Karpas-422 (cell line): Measurements from ENCODE around the gene SEMA4D. TPM values are rescaled to one million over a fixed set of nuclear protein-coding genes. Genes with fewer than 3 reads are reported as not detected.

ENCODE experiments used
- DNase-seq: peaks from one replicate; pipeline ENCODE4 v3.0.0-alpha.2; 2015
- H2AFZ ChIP-seq: fragments of 200-600 bp; sonication (generic); 2 replicates; pipeline ENCODE4 v1.6.1; 2014; ENCODE audit warnings: antibody characterized with exemption, low read length, mixed read lengths
- H3K27ac ChIP-seq: fragments of 200-600 bp; sonication (generic); 2 replicates; pipeline ENCODE4 v1.5.1; 2014; ENCODE audit warnings: mild to moderate bottlenecking, low read length, moderate library complexity
- H3K27me3 ChIP-seq: fragments of 200-600 bp; sonication (generic); 2 replicates; pipeline ENCODE4 v1.6.1; 2014; ENCODE audit warnings: low read length, mixed read lengths
- H3K36me3 ChIP-seq: fragments of 200-600 bp; sonication (generic); 2 replicates; pipeline ENCODE4 v1.6.1; 2014; ENCODE audit warnings: low read length, mixed read lengths; ENCODE audit not compliant: insufficient read depth
- H3K4me1 ChIP-seq: fragments of 200-600 bp; sonication (generic); 2 replicates; pipeline ENCODE4 v1.6.1; 2014; ENCODE audit warnings: mild to moderate bottlenecking, low read length, mixed read lengths
- H3K4me2 ChIP-seq: fragments of 200-600 bp; sonication (generic); 2 replicates; pipeline ENCODE4 v1.6.1; 2014; ENCODE audit warnings: low read length, low read depth, mild to moderate bottlenecking; ENCODE audit not compliant: poor library complexity, severe bottlenecking
- H3K4me3 ChIP-seq: fragments of 200-600 bp; sonication (generic); 2 replicates; pipeline ENCODE4 v1.5.1; 2014; ENCODE audit warnings: mild to moderate bottlenecking, antibody characterized with exemption, low read length, mixed read lengths
- H3K79me2 ChIP-seq: fragments of 200-600 bp; sonication (generic); 2 replicates; pipeline ENCODE4 v1.6.1; 2014; ENCODE audit warnings: mild to moderate bottlenecking, low read length, mixed read lengths
- H3K9ac ChIP-seq: fragments of 200-600 bp; sonication (generic); 2 replicates; pipeline ENCODE4 v1.6.0; 2014; ENCODE audit warnings: low read length
- H3K9me2 ChIP-seq: fragments of 200-600 bp; sonication (generic), shearing (Covaris generic); replicated peaks from 2 replicates; pipeline ENCODE4 v1.6.0; 2014; ENCODE audit warnings: mild to moderate bottlenecking, low read length, moderate library complexity; ENCODE audit not compliant: insufficient read depth
- H3K9me3 ChIP-seq: fragments of 300-700, 200-600 bp; sonication (generic); 2 replicates; pipeline ENCODE4 v1.6.1; 2014; ENCODE audit warnings: low read length, mixed read lengths
- H4K20me1 ChIP-seq: fragments of 200-600 bp; sonication (generic); 2 replicates; pipeline ENCODE4 v1.6.1; 2014; ENCODE audit warnings: mild to moderate bottlenecking, antibody characterized with exemption, low read length, low read depth; ENCODE audit not compliant: insufficient read depth
- total RNA-seq: library from RNA; depleted of rRNA; stranded (reverse); fragments of >200 nt; shearing (Covaris generic); gene quantifications from 2 replicates; pipeline ENCODE4 v1.2.3, GENCODE V29; 2014; ENCODE audit warnings: low replicate concordance

SEMA4D gene
- total RNA-seq, 1 experiment from 2014 or later, result 2.3 TPM

GRCh38 chr9:89388868-89389177, 109.1 kb downstream of the SEMA4D start:
- H3K9me3 ChIP-seq, result no peaks in the 10 kb centered on the region
- no peaks in the 10 kb centered on the region for H3K79me2 ChIP-seq
- H3K27me3 ChIP-seq, result no peaks in the 10 kb centered on the region
- no peaks in the 10 kb centered on the region for H4K20me1 ChIP-seq
- no peak overlapping the region for H3K9ac ChIP-seq
- H3K4me3 ChIP-seq, result no peak overlapping the region
- DNase-seq, result no peak
- no peak overlapping the region for H2AFZ ChIP-seq
- H3K36me3 ChIP-seq, result no peaks in the 10 kb centered on the region
- H3K27ac ChIP-seq, result no peak overlapping the region
- no peaks in the 10 kb centered on the region for H3K4me1 ChIP-seq
- H3K9me2 ChIP-seq, result no peaks in the 10 kb centered on the region
- H3K4me2 ChIP-seq, result no peak overlapping the region

DNA sequence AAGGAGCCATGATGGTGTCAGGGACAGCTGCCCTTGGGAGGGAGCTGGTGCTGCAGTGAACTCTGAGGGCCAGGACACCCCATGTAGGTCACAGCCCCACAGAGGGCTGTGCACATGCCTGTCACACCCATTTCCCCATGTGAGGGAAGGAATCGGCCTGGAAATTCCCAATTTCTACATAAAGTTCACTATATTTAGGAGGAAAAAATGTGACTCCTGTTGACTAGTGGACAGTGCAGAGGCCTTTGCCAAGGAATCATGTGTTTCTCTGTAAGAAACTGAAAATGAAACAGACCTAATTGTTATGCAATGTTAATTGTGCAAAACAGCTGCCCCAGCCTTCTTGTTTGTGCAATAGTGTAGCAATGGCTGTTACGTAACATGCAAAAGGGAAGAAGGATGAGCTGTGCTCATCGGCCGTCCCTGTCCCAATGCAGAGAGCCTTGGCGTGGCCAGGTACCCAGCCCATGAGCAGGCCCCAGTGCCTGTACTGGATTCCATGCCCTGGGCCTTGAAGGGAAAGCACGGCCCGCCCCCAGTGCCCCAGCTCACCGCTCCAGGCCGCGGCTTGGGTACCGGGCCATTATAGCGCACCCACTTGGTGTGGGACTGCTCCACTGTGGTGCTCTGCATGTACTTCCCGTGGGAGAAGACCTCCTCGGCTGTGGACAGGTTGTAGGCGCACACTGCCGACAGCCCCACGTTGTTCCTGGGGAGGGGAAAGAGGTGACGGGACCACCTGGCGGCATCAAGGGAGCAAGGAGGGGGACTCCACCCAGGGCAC, 109.6 kb downstream of the SEMA4D start:
- H3K9me2 ChIP-seq, result no peaks in the 10 kb centered on the region
- H3K4me2 ChIP-seq, result no peak overlapping the region
- no peaks in the 10 kb centered on the region for H3K4me1 ChIP-seq
- H3K79me2 ChIP-seq, result no peaks in the 10 kb centered on the region
- no peaks in the 10 kb centered on the region for H3K27me3 ChIP-seq
- no peak for DNase-seq
- H3K4me3 ChIP-seq, result no peak overlapping the region
- H4K20me1 ChIP-seq, result no peaks in the 10 kb centered on the region
- H3K27ac ChIP-seq, result no peak overlapping the region
- H3K36me3 ChIP-seq, result no peaks in the 10 kb centered on the region
- no peak overlapping the region for H3K9ac ChIP-seq
- H2AFZ ChIP-seq, result no peak overlapping the region
- H3K9me3 ChIP-seq, result no peaks in the 10 kb centered on the region

DNA sequence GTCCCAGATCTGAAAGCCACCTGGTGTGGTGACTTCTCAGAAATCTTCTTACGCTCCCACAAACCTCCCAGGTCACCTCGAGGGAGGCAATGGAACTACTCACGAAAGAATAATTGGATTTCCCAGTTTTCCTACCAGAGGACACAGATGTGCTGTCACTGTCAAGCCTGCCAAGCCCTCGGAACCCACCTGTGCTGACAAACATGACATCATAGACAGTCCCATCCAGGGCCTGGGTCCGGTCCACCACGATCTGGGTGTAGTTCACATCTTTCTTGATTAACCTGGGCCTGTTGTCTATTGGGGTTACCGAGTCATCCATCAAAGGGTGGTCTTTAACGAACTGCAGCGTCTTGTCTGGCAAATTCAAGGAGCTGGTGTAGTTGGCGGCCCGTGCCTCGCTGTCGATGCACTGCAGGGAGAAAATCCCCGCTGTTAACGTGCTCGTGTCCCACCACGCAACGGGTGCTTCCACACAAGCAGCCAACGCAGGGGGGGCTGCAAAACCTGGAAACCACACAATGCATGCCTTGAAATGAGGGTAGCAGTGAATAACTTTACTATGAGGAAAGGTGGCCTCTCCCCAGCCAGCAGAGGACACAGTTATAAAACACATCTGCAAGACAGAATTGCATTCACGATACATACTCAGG, 110.6 kb downstream of the SEMA4D start:
- no peaks in the 10 kb centered on the region for H3K79me2 ChIP-seq
- DNase-seq, result no peak
- H3K4me2 ChIP-seq, result no peak overlapping the region
- no peaks in the 10 kb centered on the region for H3K9me2 ChIP-seq
- no peaks in the 10 kb centered on the region for H4K20me1 ChIP-seq
- H3K36me3 ChIP-seq, result no peaks in the 10 kb centered on the region
- H2AFZ ChIP-seq, result no peak overlapping the region
- H3K27ac ChIP-seq, result no peak overlapping the region
- H3K9me3 ChIP-seq, result no peaks in the 10 kb centered on the region
- H3K27me3 ChIP-seq, result no peaks in the 10 kb centered on the region
- H3K4me1 ChIP-seq, result no peaks in the 10 kb centered on the region
- H3K4me3 ChIP-seq, result no peak overlapping the region
- no peak overlapping the region for H3K9ac ChIP-seq

- Histone ChIP-seq H2AFZ (no peak overlapping the region), H3K27me3 (no peaks in the 10 kb centered on the region), H3K9ac (no peak overlapping the region), H4K20me1 (no peaks in the 10 kb centered on the region), H3K79me2 (no peaks in the 10 kb centered on the region), H3K27ac (no peak overlapping the region), H3K9me2 (no peaks in the 10 kb centered on the region), H3K36me3 (no peaks in the 10 kb centered on the region), H3K9me3 (no peaks in the 10 kb centered on the region), H3K4me2 (no peak overlapping the region), H3K4me1 (no peaks in the 10 kb centered on the region), H3K4me3 (no peak overlapping the region)
- no peak for DNase-seq
Measured at GRCh38 chr9:89386797-89387196, 111.1 kb downstream of the SEMA4D start.

GRCh38 chr9:89386206-89386605, 111.7 kb downstream of the SEMA4D start:
- no peaks in the 10 kb centered on the region for H3K36me3 ChIP-seq
- no peak overlapping the region for H3K9ac ChIP-seq
- H3K4me3 ChIP-seq, result no peak overlapping the region
- no peaks in the 10 kb centered on the region for H3K79me2 ChIP-seq
- DNase-seq, result no peak
- no peak overlapping the region for H3K4me2 ChIP-seq
- H3K27ac ChIP-seq, result no peak overlapping the region
- H3K9me2 ChIP-seq, result no peaks in the 10 kb centered on the region
- no peaks in the 10 kb centered on the region for H3K4me1 ChIP-seq
- H3K27me3 ChIP-seq, result no peaks in the 10 kb centered on the region
- no peaks in the 10 kb centered on the region for H3K9me3 ChIP-seq
- H4K20me1 ChIP-seq, result no peaks in the 10 kb centered on the region
- H2AFZ ChIP-seq, result no peak overlapping the region

GRCh38 chr9:89384783-89385182, 113.1 kb downstream of the SEMA4D start:
- Histone ChIP-seq H4K20me1 (no peaks in the 10 kb centered on the region), H2AFZ (no peak overlapping the region), H3K4me3 (no peak overlapping the region), H3K27me3 (no peaks in the 10 kb centered on the region), H3K4me2 (no peak overlapping the region), H3K9ac (no peak overlapping the region), H3K9me2 (no peaks in the 10 kb centered on the region), H3K4me1 (no peaks in the 10 kb centered on the region), H3K36me3 (no peaks in the 10 kb centered on the region), H3K9me3 (no peaks in the 10 kb centered on the region), H3K79me2 (no peaks in the 10 kb centered on the region), H3K27ac (no peak overlapping the region)
- no peak for DNase-seq

- Histone ChIP-seq H3K4me3 (no peak overlapping the region), H3K27me3 (no peaks in the 10 kb centered on the region), H3K9ac (no peak overlapping the region), H3K79me2 (no peaks in the 10 kb centered on the region), H4K20me1 (no peaks in the 10 kb centered on the region), H3K4me1 (no peaks in the 10 kb centered on the region), H3K9me3 (no peaks in the 10 kb centered on the region), H3K36me3 (no peaks in the 10 kb centered on the region), H2AFZ (no peak overlapping the region), H3K9me2 (no peaks in the 10 kb centered on the region), H3K27ac (no peak overlapping the region), H3K4me2 (no peak overlapping the region)
- DNase-seq, result no peak
Measured at GRCh38 chr9:89383721-89384300, 114.1 kb downstream of the SEMA4D start.

- Histone ChIP-seq H3K79me2 (no peaks in the 10 kb centered on the region), H3K4me1 (no peaks in the 10 kb centered on the region), H3K4me3 (no peak overlapping the region), H3K4me2 (no peak overlapping the region), H3K9me3 (no peaks in the 10 kb centered on the region), H4K20me1 (no peaks in the 10 kb centered on the region), H3K27ac (no peak overlapping the region), H3K36me3 (no peaks in the 10 kb centered on the region), H2AFZ (no peak overlapping the region), H3K9ac (no peak overlapping the region), H3K9me2 (no peaks in the 10 kb centered on the region), H3K27me3 (no peaks in the 10 kb centered on the region)
- no peak for DNase-seq
Measured at GRCh38 chr9:89383030-89383720, 114.7 kb downstream of the SEMA4D start.
